ENCODE measurements around the gene FKBP3.

Gene FKBP3

GRCh38 chr14:45068396-45068795 is 65.9 kb downstream of the FKBP3 start:
- Histone ChIP-seq H3K4me3 (no peak overlapping the region), H3K27ac (no peak overlapping the region)

- Histone ChIP-seq H3K4me3 (no peak overlapping the region), H3K27ac (no peak overlapping the region)
Measured at GRCh38 chr14:45066667-45067066, 67.6 kb downstream of the FKBP3 start.

- H3K4me3 ChIP-seq, result no peak overlapping the region
- H3K27ac ChIP-seq, result no peak overlapping the region
Measured at GRCh38 chr14:45065956-45066355, 68.3 kb downstream of the FKBP3 start.
